ENCODE data around the gene CD209.
"Not testable (repeated sequence)": the region's sequence is repeated elsewhere in the genome, so short reads cannot be mapped to it uniquely, and the experiment has no call there.

- TF ChIP-seq POLR2A (IDR thresholded peaks at IDR 0.05; ENCODE audit: low read length); GATA1 (IDR thresholded peaks at IDR 0.05; ENCODE audit: low read depth, low read length): not testable (repeated sequence)
Measured at GRCh38 chr19:7792701-7793100, 45.4 kb upstream of the CD209 start.

All from erythroblast (primary cell).